Globus pallidus (tissue), 1 donor: ENCODE data around the gene ITPRIPL2.
A peak's percentile ranks its signal among the peaks of the same experiment; 100 is the strongest.

Source experiments
- DNase-seq: peaks from one replicate; pipeline ENCODE4 v3.0.0-alpha.2; 2015; ENCODE audit warnings: low spot score

The ITPRIPL2 gene

DNA sequence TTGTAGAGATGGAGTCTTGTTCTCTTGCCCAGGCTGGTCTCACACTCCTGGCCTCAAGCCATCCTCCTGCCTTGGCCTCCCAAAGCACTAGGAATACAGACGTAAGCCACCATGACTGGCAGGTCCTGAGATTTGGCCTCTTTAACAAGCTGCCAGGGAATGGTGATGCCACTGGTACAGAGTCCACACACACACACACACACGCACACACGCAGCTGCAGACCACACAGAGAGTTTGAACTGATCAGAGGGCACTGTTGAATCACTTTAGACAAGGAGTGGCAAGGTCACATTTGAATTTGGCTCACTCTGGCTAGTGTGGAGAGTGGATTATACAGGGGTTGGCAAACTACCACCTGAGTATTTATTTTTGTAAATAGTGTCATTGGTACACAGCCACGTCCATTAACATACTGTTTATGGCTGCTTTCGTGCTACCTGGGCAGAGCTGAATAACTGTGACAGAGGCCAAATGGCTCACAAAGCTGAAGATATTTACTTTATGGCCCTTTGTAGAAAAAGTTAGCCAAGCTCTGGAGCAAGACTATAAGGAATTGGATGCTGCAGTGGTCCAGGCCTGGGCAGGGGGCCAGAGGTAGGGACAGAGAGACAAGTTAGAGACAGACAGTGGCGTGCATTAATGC, 9.9 kb downstream of the ITPRIPL2 start:
- DNase-seq, result no peak

DNA sequence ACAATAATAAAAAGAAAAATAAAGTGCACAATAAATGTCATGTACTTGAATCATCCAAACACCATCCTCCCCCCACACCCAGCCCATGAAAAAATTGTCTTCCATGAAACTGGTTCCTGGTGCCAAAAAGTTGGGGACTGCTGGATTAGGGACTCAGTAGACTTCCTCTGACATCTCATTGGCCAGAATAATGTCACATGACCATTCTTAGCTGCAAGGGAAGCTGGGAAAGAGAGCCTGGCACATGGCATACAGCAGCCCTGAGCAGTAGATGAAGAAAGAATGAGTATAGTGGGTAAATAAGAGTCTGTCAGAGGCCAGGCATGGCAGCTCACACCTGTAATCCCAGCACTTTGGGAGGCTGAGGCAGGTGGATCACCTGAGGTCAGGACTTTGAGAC, 12.5 kb downstream of the ITPRIPL2 start:
- no peak for DNase-seq

DNA sequence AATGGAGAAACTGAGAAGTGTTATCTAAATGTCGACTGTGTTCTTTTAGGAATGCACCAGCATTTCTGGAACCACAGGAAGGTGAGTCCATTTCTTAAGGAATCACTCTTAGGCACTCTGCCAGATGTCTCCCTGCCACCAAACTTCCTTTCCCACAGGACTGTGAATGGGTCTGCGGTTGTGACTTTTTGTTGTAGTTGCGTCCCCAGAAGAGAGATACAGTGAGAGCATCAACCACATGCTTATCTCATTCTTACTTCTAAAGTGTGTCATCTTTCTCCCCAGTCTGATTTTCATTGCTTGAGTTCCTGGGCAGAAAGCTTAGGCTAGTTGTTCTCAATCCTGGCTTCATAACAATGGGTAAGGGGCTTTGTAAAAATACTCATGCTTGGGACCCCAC, 13.4 kb downstream of the ITPRIPL2 start:
- no peak for DNase-seq

DNA sequence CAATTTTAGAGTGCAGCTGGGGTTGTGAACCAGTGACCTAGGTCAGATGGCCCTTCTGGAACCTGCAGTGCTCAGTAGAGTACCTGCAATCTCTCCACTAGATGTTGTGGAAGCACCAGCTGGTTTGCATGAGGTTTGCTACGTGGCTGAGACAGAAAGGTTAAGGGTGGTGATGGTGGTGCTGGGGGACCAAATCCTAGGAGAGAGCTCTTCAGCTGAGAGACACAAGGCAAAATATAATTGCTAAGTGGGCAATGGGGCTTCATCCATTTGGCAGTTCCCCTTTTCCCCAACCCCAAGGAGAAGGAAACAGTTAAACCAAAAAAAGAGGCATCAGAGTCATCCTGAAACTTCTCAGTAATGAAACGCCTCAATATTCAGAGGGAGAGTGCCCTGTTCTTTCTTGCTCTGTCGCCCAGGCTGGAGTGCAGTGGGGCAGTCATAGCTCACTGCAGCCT, 13.9 kb downstream of the ITPRIPL2 start:
- DNase-seq, result no peak

DNA sequence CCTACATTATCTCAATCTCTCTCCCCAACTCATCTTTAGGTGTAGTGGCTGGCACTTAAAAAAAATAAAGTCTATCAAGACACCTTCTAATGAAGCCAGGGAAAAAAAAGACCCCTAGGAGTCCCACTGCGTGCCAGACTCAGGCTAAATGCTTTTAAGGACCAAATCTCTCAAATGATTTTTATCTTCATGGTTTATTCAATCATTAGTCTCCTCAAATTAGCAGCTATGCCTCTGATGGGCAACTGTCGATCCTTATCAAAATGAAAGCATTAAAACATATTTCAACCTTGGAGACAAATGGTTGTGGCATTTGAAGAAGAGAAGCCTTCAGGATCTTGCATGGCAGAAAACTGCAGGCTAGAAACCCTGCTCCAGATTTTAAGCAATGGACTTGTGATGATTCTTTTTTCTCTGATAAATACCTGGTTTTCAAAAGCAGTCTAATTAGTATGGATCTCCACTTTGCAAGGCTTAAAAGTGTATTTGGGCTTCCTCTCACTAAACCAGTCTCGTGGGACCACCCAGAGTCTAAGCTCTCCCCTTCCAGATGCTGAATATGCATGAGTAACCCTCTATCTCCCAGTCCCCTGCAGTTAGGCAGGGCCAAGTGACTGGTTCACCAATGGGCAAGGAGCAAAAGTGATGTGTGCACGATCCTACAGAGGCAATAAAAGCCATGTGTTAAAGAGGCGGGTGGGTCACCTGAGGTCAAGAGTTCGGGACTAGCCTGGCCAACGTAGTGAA, 14.9 kb downstream of the ITPRIPL2 start:
- no peak for DNase-seq

DNA sequence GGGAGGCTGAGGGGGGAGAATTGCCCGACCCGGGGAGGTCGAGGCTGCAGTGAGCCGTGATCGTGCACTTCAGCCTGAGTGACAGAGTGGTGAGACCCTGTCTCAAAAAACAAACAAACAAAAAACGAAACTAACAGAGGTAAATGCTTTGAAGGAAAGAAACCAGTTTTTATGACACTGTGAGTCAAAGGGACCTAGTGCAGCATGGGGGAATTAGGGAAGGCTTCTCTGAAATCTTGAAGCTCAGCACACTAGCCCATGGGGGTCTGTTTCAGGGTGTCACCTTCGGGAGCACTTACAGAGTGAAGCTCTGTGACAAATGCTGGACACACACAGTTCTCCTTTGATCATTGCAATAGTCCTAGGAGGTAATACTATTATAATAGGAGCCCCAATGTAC, 16.6 kb downstream of the ITPRIPL2 start:
- no peak for DNase-seq

DNA sequence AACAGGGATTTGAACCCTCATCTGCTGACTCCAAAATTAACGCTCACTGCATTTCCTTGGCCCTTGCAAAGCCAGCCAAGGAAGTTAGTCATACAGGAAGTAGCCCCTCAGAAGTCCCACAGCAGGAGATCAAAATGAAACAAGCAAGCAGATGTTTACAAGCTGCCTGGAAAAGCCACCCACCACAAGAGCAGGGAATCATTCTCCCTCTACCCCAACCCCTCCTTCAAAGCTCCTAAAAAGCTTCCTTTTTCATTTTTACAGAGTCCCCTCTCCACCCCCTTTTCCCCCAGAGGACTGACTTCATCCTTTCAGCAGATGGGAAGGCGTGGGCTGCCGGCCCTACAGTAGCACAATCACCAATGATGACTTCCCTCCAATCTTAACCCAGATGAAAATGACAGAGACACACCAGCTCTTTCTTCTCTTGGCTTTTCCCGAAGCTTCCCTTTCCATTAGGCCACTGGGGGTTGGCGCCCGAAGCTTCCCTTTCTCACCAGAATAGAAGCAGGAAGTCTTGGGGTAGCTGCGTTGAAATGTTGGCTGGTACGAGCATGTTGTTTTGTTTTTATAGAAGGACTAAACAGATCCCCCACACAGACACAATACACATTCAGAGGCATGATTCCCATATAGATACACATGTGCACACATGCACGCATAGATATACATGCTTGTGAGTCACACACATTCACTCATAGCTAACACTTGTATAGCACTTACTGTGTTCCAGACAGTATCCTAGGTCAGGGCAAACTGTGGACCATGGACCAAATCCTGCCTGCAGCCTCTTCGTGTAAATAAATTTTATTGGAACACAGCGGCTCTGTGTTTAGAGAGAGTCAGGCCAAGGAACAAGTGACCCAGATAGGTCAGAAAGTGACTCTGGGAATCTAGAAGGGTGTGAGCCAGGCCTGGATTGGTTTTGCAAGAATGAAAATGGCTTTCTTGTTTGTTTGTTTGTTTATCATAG, 17.4 kb downstream of the ITPRIPL2 start:
- DNase-seq, result peak; percentile 63

DNA sequence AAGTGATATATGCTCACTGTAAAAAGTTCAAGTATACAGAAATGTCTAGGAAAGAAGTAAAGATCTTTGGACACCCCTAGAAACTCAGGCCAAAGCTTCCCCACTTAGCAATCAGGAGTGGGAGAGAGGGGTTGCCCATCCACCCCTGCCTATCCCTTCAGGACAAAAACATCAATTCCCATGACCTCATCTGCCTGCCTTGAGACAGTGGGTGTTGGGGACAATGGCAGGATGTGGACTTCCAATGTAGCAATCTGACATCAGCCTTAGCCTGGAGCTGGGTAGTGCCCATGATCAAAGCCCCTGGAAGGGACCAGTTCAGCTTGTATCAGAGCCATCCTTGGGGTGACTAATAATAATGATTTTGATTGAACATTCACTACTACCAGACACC, 18.1 kb downstream of the ITPRIPL2 start:
- no peak for DNase-seq

DNA sequence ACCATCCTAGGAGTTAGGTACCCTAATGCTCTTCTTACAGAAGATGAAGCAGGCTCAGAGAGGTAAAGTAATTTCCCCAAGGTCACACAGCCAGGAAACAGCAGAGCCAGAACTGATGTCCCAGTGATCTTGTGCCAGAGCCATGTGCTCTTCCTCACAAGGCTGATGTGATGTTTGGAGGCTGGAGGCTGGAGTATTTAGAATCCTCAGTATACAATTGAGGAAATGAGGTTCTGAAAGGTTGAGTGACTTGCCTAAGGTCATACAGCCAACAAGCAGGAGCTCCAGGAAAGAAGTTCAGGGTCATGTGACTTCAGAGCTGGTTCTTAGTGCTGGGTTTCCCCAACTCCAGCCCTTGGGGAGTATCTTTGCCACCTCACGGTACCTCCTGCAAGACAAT, 18.5 kb downstream of the ITPRIPL2 start:
- DNase-seq, result no peak

DNA sequence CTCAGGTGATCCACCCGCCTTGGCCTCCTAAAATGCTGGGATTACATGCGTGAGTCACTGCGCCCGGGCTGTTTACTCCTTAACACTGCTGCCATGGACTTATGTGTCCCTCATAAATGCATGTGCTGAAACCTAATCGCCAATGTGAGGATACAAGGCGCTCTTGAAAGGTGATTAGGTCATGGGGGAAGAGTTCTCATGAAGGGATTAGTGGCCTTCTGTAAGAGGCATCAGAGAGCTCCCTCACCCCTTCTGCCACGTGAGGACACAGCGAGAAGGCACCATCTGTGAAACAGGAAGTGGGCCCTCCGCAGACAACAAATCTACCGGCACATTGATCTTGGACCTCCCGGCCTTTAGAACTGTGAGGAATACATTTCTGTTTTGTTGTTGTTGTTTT, 19.1 kb downstream of the ITPRIPL2 start:
- no peak for DNase-seq

DNA sequence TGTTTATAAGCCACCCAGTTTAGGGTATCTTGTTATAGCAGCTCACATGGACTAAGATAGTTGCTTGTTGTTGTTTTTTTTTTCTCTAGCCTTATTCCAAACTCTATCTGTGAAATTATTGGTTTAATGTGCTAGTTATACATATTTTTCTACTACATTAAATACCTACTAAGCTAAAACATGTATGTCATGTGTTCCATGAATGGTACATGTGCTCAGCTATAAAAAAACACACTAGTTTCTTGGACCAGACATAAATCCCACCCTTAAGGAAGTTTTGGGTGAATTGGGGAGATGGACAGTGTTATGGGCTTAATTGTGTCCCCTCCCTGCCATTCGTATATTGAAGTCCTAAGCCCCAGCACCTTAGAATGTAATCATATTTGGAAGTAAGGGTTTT, 19.8 kb downstream of the ITPRIPL2 start:
- no peak for DNase-seq

DNA sequence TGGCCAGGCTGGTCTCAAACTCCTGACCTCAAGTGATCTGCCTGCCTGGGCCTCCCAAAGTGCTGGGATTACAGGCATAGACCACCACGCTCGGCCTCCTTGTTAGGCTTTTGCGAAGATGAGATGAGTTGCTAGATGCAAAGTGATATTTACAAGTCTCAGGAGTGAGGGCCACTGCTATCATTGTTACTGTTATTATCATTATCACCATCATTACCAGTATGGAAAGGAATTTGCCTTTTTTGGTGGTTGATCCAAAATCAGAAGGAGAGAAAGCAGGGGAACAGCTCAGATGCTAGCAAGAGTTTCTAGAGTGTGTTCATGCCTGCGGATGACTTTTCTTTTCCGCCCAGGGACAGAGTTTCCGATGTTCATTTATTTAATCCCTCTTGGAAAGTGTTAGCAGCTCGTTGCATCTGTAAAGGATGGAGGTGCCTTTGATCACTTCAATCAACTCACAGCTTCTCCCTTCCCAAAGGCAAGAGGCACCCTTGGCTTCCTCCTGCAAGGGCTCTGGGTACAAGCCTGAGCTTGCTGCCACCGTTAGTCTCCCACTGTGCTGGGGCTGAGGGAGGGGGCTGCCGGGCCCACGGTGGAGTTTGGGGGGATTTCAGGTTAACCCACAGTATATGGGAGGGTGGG, 21.6 kb downstream of the ITPRIPL2 start:
- no peak for DNase-seq

DNA sequence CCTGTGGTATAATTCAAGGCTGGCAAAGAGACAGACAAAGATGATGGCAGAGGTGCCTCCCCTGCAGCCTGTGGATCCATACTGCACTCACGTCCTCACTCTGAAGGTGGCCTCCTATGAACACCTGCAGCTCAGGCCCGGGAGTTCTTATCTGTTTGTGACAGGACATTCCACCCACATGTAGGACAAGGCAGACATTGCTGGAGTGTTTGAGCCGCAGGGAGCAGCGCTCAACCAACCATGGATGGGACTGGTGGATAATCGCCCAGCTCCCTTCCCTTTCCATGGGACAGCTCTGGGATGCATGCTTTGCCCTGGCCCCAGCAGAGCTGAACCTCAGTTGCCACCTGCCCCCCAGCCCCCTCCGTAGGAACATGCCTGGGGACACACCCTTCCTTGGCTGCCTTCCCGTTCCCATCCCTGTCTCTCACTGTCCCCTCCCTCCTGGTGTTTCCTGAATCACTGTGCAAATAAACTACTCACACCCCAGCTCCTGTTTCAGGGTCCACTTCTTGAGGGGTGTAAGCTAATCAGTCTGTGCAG, 22.2 kb downstream of the ITPRIPL2 start:
- DNase-seq, result no peak

DNA sequence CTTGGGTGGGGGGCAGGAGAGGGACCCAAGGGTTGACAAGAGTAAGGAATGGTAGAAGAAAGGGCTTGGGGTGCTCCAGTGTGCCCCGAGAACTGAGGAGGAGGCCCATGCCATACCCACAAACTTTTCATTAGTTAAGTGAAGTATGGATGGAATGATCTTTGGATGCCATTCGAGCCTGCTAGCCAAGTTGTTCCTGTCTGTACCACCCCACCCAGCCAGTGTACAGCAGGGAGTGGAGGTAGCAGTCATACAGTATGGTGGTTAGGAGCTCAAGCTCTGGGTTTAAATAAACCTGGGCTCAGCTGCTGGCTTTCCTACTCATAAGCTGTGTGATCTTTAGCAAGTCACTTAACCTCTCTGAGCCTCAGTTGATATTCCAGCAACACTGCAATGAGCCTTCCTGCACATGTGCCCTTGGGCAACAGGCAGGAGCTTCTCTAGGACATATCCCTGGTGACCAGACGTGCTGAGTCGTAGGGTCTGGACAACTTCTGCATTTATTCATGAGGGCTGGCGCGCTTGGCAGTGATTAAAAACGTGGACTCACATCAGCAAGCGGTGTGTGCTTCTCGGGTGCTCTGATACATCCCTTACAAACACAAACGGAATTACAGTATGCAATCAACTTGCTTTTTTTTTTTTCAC, 22.9 kb downstream of the ITPRIPL2 start:
- no peak for DNase-seq

DNA sequence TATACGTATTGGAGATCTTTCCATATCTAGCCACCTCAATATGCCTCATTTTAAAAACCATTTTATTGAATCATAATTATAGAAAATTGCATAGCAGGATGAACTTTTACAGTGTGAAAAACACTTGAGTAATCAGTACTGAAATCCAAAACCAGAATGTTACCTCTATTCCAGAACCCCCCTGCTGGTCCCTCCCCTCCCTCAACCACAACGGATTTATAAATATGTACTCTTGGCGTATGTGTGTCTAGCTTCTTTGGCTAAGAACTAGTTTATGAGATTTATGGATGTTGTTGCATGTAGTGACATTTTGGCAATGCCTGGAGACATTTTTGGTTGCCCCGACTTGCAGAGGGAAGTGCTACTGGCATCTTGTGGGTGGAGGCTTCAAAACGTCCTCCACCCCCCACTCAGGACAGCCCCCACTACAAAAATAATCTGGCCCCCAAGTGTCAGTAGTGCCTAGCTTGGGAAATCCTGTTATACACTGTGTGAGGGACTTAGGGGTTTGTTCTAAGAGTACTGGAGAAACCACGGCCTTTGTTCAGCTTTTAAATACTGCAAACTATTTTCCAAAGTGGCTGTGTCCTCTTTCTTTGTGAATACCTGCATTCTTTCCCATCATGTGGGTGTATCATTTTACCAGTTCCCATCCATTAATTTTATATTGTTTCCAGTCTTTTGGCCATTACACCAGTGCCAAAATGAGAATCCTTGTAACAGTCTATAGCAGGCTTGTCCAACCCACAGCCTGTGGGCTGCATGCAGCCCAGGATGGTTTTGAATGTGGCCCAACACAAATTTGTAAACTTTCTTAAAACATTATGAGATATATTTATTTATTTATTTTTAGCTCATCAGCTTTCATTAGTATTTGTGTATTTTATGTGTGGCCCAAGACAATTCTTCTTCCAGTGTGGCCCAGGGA, 23.7 kb downstream of the ITPRIPL2 start:
- no peak for DNase-seq

DNA sequence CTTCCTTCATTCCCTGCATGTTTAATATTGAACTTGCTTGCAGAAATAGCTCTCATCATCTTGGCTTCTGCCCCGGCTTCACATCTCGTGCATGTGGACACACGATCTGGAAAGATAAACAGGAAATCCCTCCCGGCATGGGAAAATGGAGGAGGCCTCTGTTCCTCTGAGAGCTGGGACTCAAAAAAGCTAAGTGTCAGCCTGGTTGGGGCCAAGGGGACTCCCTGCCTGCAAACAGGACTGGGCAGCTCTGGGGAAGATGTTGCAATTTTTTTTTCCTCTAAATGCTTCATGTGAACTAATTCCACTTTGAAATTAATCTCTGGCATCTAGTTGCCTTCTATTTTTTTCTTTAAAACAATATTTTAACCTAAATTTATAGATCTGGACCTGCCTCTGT, 24.8 kb downstream of the ITPRIPL2 start:
- no peak for DNase-seq

DNA sequence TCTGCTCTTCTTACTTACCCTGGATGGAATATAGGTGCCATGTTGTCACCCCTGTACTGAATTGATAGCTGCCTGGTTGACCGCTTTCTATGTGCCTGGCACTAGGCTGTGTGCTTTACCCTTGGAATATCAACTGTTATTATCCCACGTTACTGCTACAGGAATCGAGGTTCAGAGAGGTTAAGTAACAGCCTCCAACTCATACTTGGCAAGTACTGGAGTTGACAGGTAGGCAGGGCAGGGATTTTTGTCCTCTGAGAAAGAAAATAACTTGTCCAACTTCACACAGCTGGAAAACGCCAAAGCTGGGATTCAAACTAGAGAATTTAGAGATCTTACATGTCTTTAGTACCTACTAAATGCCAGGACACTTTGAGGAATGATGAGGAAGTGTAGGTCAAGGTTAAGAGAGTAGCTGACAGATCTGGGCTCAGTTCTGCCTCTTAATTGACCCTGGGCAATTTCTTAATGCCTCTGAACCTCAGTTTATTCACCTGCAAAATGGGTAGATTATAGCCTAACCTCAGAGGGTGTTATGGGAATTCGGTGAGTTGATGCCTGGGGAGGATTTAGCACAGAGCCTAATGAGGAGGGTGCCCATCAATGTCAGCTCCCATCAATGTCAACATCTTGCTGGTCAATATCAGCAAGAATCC, 25.8 kb downstream of the ITPRIPL2 start:
- DNase-seq, result no peak

DNA sequence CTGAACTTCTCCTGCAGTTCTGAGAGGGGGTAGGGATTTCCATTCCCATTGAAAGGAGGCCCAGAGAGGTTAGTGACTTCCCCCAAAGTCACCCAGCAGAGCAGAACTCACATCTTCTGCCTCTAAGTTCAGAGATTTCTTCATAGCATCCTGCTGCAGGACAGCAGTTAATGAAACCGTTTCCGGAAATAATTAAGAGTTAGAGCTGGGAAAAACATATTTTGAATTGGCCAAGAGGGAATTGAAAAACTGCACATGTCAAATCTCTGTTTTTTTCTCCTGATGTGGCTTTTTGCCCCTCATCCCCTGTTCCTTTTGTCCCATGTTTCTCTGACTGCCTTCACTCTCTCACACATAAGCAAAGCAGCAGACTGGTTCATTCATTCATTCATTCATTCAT, 26.6 kb downstream of the ITPRIPL2 start:
- no peak for DNase-seq

DNA sequence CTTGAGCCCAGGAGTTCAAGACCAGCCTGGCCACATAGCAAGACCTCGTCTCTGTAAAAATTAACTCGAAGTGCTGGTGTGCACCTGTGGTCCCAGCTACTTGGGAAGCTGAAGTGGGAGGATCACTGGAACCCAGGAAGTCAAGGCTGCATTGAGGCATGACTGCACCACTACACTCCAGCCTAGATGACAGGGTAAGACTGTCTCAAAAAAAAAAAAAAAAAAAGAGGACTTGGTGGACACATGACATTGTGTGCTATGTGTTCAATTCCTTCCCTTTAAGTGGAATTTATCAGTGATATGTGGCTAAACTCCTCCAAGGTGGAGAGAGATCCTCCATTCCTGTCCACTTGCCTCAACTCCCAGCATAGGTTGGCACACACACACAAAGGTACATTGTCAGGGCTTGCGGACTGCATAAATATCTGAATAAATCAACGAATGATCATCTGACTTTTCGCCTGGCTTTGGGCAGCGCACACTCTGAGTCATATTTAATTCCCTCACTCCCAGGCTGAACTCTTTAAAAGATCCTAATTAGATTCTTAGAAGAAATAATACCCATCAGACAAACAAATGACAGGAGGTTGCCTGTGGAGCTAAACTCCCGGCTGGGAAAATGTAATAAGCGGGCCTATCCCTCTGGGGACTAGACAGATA, 29.3 kb downstream of the ITPRIPL2 start:
- DNase-seq, result no peak
